Fibroblast of skin of left quadriceps (primary cell): ENCODE data around the gene PGAP3.
A peak's percentile ranks its signal among the peaks of the same experiment; 100 is the strongest.

Experiments
- DNase-seq, 2 experiments: peaks; one replicate each; pipeline ENCODE4 v3.0.0-alpha.2; 2013; ENCODE audit warnings: low read depth in 2 of 2

The PGAP3 gene

DNA sequence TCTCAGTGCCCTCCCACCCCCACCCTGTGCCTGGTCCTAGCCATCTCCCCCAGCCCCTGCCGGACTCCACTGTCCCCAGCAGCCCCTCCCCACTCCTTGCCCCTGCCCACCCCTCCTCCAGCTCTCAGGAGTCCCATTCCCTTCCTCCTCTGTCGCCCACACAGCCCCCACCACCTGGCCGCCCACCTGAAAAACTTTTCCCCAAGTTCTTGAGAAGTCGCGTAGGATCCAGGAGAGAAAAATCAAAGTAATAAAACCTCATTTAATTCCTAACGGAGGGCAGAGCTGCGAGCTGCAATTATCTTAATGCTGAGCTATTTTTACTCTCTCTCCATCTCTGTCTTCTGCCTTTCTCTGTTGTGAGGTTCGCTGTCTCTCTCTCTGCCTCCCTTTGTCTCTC is 63.5 kb downstream of the PGAP3 start:
- DNase-seq = no peak

DNA sequence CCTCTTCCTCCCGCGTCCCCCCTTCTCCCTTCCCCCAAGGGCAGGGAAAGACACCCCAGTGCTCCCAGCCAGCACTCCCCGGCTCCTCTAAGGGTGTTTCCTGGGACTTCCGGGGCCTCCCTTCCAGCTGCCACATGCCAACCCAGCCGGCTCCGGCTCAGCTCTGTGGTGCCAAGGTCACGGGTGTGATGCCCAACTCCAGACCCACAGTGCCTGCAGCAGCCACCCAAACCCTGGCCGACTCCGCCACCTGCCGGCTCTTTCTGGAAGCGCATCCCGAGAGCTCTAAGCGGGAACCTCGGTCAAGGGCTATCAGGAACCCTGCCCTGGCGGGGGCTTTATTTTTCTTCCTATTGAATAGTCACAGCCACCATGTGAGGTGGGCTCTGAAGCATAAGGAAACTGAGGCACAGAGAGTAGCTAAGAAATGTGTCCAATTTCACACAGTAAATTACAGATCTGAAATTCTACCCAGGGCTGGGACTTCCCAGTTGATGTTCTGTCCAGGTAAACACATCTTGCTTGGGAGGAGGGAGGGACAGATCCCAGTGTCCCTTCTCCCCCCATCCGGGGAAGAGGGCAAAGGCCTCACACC is 64.4 kb downstream of the PGAP3 start:
- DNase-seq = peak in 1 of 2 experiments; percentile 21

- DNase-seq = no peak
These were observed 65.4 kb downstream of the PGAP3 start for GRCh38 chr17:39622380-39623006.

GRCh38 chr17:39621523-39622379 is 66.1 kb downstream of the PGAP3 start:
- DNase-seq = peak; percentile 52 to 56
